H9 (cell line): ENCODE results near the gene FXYD3. TPM values are rescaled to one million over a fixed set of nuclear protein-coding genes. Genes with fewer than 3 reads are reported as not detected.

Experiments
- DNase-seq: peaks from one replicate; pipeline ENCODE4 v3.0.0-alpha.2; 2017
- H2AFZ ChIP-seq: one replicate; pipeline ENCODE4 v1.6.1; 2013; ENCODE audit warnings: mild to moderate bottlenecking, low read length, control low read depth, moderate library complexity
- H2AK5ac ChIP-seq: 2 replicates; pipeline ENCODE4 v1.6.1; 2013; ENCODE audit warnings: low read length, control low read depth, mixed read lengths; ENCODE audit not compliant: insufficient read length
- H2BK120ac ChIP-seq: one replicate; pipeline ENCODE4 v1.6.1; 2013; ENCODE audit warnings: low read depth, mild to moderate bottlenecking, low read length, control low read depth, inconsistent platforms; ENCODE audit not compliant: poor library complexity, severe bottlenecking
- H2BK12ac ChIP-seq: 2 replicates; pipeline ENCODE4 v1.6.1; 2013; ENCODE audit warnings: low read length, control low read depth, mixed read lengths, low read depth; ENCODE audit not compliant: insufficient read length
- H2BK15ac ChIP-seq: 2 replicates; pipeline ENCODE4 v1.6.1; 2013; ENCODE audit warnings: low read depth, low read length, control low read depth
- H2BK20ac ChIP-seq: one replicate; pipeline ENCODE4 v1.6.1; 2013; ENCODE audit warnings: low read depth, mild to moderate bottlenecking, low read length, control low read depth, inconsistent platforms; ENCODE audit not compliant: poor library complexity, severe bottlenecking
- H2BK5ac ChIP-seq: 2 replicates; pipeline ENCODE4 v1.6.1; 2013; ENCODE audit warnings: low read length, control low read depth, mixed read lengths; ENCODE audit not compliant: insufficient read length
- H3K14ac ChIP-seq: 2 replicates; pipeline ENCODE4 v1.6.1; 2013; ENCODE audit warnings: low read length, control low read depth; ENCODE audit not compliant: insufficient read depth
- H3K18ac ChIP-seq: 2 replicates; pipeline ENCODE4 v1.6.1; 2013; ENCODE audit warnings: low read depth, mild to moderate bottlenecking, mixed read lengths, low read length, control low read depth; ENCODE audit not compliant: insufficient read length
- H3K23ac ChIP-seq: 2 replicates; pipeline ENCODE4 v1.6.1; 2013; ENCODE audit warnings: low read length, control low read depth, mixed read lengths, low read depth; ENCODE audit not compliant: insufficient read length
- H3K23me2 ChIP-seq: 2 replicates; pipeline ENCODE4 v1.6.1; 2013; ENCODE audit warnings: low read depth, mild to moderate bottlenecking, mixed read lengths, low read length, control low read depth; ENCODE audit not compliant: insufficient read length, poor library complexity, severe bottlenecking
- H3K27ac ChIP-seq: 2 replicates; pipeline ENCODE4 v1.5.1; 2013; ENCODE audit warnings: low read length, control low read depth, mixed read lengths, low read depth; ENCODE audit not compliant: insufficient read length
- H3K27me3 ChIP-seq: 2 replicates; pipeline ENCODE4 v1.6.1; 2013; ENCODE audit warnings: low read length, control low read depth, inconsistent platforms; ENCODE audit not compliant: insufficient read depth
- H3K4ac ChIP-seq: 2 replicates; pipeline ENCODE4 v1.6.1; 2013; ENCODE audit warnings: low read depth, mild to moderate bottlenecking, control low read depth, inconsistent platforms, low read length, moderate library complexity
- H3K4me1 ChIP-seq: 2 replicates; pipeline ENCODE4 v1.6.1; 2013; ENCODE audit warnings: low read length, control low read depth, inconsistent platforms; ENCODE audit not compliant: insufficient read depth
- H3K4me2 ChIP-seq: 2 replicates; pipeline ENCODE4 v1.6.1; 2013; ENCODE audit warnings: low read length, control low read depth, mixed read lengths; ENCODE audit not compliant: insufficient read length, insufficient read depth
- H3K56ac ChIP-seq: 2 replicates; pipeline ENCODE4 v1.6.1; 2013; ENCODE audit warnings: low read depth, mild to moderate bottlenecking, mixed read lengths, low read length, control low read depth; ENCODE audit not compliant: insufficient read length
- H3K79me1 ChIP-seq: 2 replicates; pipeline ENCODE4 v1.6.1; 2013; ENCODE audit warnings: low read depth, mild to moderate bottlenecking, moderate library complexity, low read length, control low read depth, inconsistent platforms; ENCODE audit not compliant: insufficient read depth, poor library complexity, severe bottlenecking
- H3K79me2 ChIP-seq: 2 replicates; pipeline ENCODE4 v1.6.1; 2013; ENCODE audit warnings: low read length, control low read depth, inconsistent platforms; ENCODE audit not compliant: insufficient read depth
- H3K9ac ChIP-seq: 2 replicates; pipeline ENCODE4 v1.6.1; 2013; ENCODE audit warnings: low read length, control low read depth, mixed read lengths; ENCODE audit not compliant: insufficient read length; ENCODE audit errors: extremely low read depth
- H3K9me3 ChIP-seq: one replicate; pipeline ENCODE4 v1.6.1; 2013; ENCODE audit warnings: low read depth, low read length, inconsistent platforms; ENCODE audit not compliant: control insufficient read depth
- H3T11ph ChIP-seq: one replicate; pipeline ENCODE4 v1.6.1; 2013; ENCODE audit warnings: mild to moderate bottlenecking, low read length, control low read depth, inconsistent platforms
- H4K20me1 ChIP-seq: one replicate; pipeline ENCODE4 v1.6.1; 2013; ENCODE audit not compliant: control insufficient read depth, insufficient read length, insufficient read depth
- H4K5ac ChIP-seq: 2 replicates; pipeline ENCODE4 v1.6.1; 2013; ENCODE audit warnings: low read depth, mild to moderate bottlenecking, mixed read lengths, low read length, control low read depth; ENCODE audit not compliant: insufficient read length
- H4K8ac ChIP-seq: replicated peaks from 2 replicates; pipeline ENCODE4 v1.6.1; 2013; ENCODE audit warnings: low read length, control low read depth, mixed read lengths, low read depth; ENCODE audit not compliant: insufficient read length
- H4K91ac ChIP-seq: 2 replicates; pipeline ENCODE4 v1.6.1; 2013; ENCODE audit warnings: low read depth, mild to moderate bottlenecking, moderate library complexity, mixed read lengths, low read length, control low read depth; ENCODE audit not compliant: insufficient read length
- H3K27ac Mint-ChIP-seq, 3 experiments: 2 replicates in 2 of 3; 3 replicates in 1 of 3; pipeline ENCODE4 v1.8.0; 2020 to 2021; ENCODE audit warnings: mixed read lengths in 3 of 3, mild to moderate bottlenecking in 1 of 3, moderate library complexity in 1 of 3
- H3K27me3 Mint-ChIP-seq: 2 replicates; pipeline ENCODE4 v1.8.0; 2021; ENCODE audit warnings: low read depth, mild to moderate bottlenecking, moderate library complexity, mixed read lengths
- H3K36me3 Mint-ChIP-seq, 3 experiments: 2 replicates in 2 of 3; 3 replicates in 1 of 3; pipeline ENCODE4 v1.8.0; 2020 to 2021; ENCODE audit warnings: low read depth in 3 of 3, mixed read lengths in 3 of 3; ENCODE audit not compliant: insufficient read depth in 1 of 3
- H3K4me1 Mint-ChIP-seq, 2 experiments: 2 replicates each; pipeline ENCODE4 v1.8.0; 2020; ENCODE audit warnings: mixed read lengths in 2 of 2
- H3K4me3 Mint-ChIP-seq, 2 experiments: 2 replicates in 1 of 2; 3 replicates in 1 of 2; pipeline ENCODE4 v1.8.0; 2020 to 2021; ENCODE audit warnings: mild to moderate bottlenecking in 2 of 2, mixed read lengths in 2 of 2, moderate library complexity in 1 of 2
- H3K9me3 Mint-ChIP-seq, 2 experiments: 2 replicates in 1 of 2; 3 replicates in 1 of 2; pipeline ENCODE4 v1.8.0; 2020; ENCODE audit warnings: mild to moderate bottlenecking in 2 of 2, mixed read lengths in 2 of 2, moderate library complexity in 1 of 2
- CTCF ChIP-seq: fragments of 200-600 bp; sonication (generic); conservative IDR thresholded peaks from 3 replicates; pipeline ENCODE4 v1.8.0; 2021; ENCODE audit warnings: antibody characterized with exemption, mild to moderate bottlenecking
- WGBS: extraction: QIAGEN DNeasy Blood & Tissue Kit; methylation state at CpG from one replicate; pipeline ENCODE4 v1.1.7; 2013; ENCODE audit warnings: missing lambda C conversion rate, low lambda C conversion rate, mixed read lengths; ENCODE audit not compliant: insufficient read length; ENCODE audit errors: extremely low coverage; 5-methylcytosine and 5-hydroxymethylcytosine counted together
- total RNA-seq: library from RNA; stranded (reverse); gene quantifications from 2 replicates; pipeline ENCODE4 v1.2.1, GENCODE V29; 2021

Gene FXYD3
- total RNA-seq, 1 experiment from 2014 or later: 1.5 TPM

DNA sequence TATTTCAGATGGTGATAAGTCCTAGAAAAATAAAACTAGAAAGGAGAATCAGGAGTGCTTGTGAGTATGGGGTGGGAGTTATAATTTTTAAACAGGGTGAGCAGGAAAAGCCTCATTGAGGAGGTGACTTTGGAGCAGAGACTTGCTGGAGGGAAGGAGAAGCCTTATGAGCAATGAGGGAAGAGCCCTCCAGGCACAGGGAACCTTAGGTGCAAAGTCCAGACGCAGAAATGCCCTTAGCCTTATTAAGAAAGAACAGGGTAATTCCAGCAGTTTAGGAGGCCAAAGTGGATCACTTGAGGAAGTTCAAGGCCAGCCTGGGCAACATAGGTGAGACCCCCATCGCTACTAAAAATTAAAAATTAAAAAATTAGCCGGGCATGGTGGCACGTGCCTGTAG is 21.0 kb upstream of the FXYD3 start:
- Histone ChIP-seq H3K18ac (no peak overlapping the region), H4K91ac (no peak overlapping the region), H3K79me1 (no peaks in the 10 kb centered on the region), H3K9me3 (no peaks in the 10 kb centered on the region), H2BK5ac (no peak overlapping the region), H4K5ac (no peak overlapping the region), H2BK120ac (no peak overlapping the region), H2BK12ac (no peak overlapping the region), H3K79me2 (no peaks in the 10 kb centered on the region), H2BK20ac (no peak overlapping the region), H2AK5ac (no peak overlapping the region), H3K27me3 (no peaks in the 10 kb centered on the region), H3K4me1 (no peaks in the 10 kb centered on the region), H3K9ac (no peak overlapping the region), H3K4ac (no peak overlapping the region), H3T11ph (no peak overlapping the region), H3K56ac (no peak overlapping the region), H4K20me1 (no peaks in the 10 kb centered on the region), H3K4me2 (no peak overlapping the region), H3K14ac (no peak overlapping the region), H3K23me2 (no peaks in the 10 kb centered on the region), H4K8ac (no peak overlapping the region), H2AFZ (no peak overlapping the region), H3K27ac (no peak overlapping the region), H2BK15ac (no peak overlapping the region), H3K23ac (no peak overlapping the region)
- Mint-ChIP-seq H3K27ac (no peak overlapping the region), H3K27me3 (peaks cover 3% of the 10 kb centered on the region), H3K4me3 (no peak overlapping the region), H3K9me3 (no peaks in the 10 kb centered on the region), H3K4me1 (peaks cover 18 to 22% of the 10 kb centered on the region in 2 experiments), H3K36me3 (no peaks in the 10 kb centered on the region)
- no peak for DNase-seq
- TF ChIP-seq CTCF: no peak
- WGBS: no CpG with 5 or more reads among the region's 4 CpGs
